Lower leg skin (tissue), 3 donors: Measurements from ENCODE around the gene FILIP1L.

Experiments used
- CTCF ChIP-seq, 3 donors: fragments of 450-650 bp; IDR thresholded peaks; one replicate each; pipeline ENCODE4 v1.5.1; 2016; ENCODE audit warnings: antibody characterized with exemption in 3 of 3, mild to moderate bottlenecking in 3 of 3, moderate library complexity in 2 of 3
- POLR2A ChIP-seq, 2 donors: fragments of 450-650 bp; IDR thresholded peaks; one replicate each; pipeline ENCODE4 v1.6.1; 2016 to 2017; ENCODE audit warnings: antibody characterized with exemption in 2 of 2, mild to moderate bottlenecking in 1 of 2, moderate library complexity in 1 of 2

GRCh38 chr3:100160521-100160920 lies 46.2 kb upstream of the FILIP1L start:
- no peak for TF ChIP-seq POLR2A (IDR thresholded peaks at IDR 0.05)
- no peak for TF ChIP-seq CTCF (IDR thresholded peaks at IDR 0.05)
